Activated CD8-positive, alpha-beta memory T cell treated with anti-CD3 and anti-CD28 coated beads for 48 hours (primary cell): ENCODE measurements around the gene TXNDC5.
A peak's percentile ranks its signal among the peaks of the same experiment; 100 is the strongest.

Source experiments
- DNase-seq, 3 experiments: peaks; one replicate each; pipeline ENCODE4 v3.0.0-alpha.2; 2020; ENCODE audit warnings: low read depth in 2 of 3, low spot score in 2 of 3

Gene TXNDC5

GRCh38 chr6:7910654-7911344 is at the start of gene TXNDC5:
Gene TXNDC5, minus strand, starts transcription at chr6:7910788. Its CDS starts 12 bp downstream, at chr6:7910776.
- peak; percentile 35 to 54 (median 44) for DNase-seq

- DNase-seq, result no peak
Measured at GRCh38 chr6:7960141-7960540, 49.6 kb upstream of the TXNDC5 start.

GRCh38 chr6:7959453-7959852 is 48.9 kb upstream of the TXNDC5 start:
- no peak for DNase-seq

- no peak for DNase-seq
Measured at GRCh38 chr6:7958464-7958863, 47.9 kb upstream of the TXNDC5 start.

- DNase-seq, result no peak
Measured at GRCh38 chr6:7956257-7956656, 45.7 kb upstream of the TXNDC5 start.

GRCh38 chr6:7954477-7955200 is 44.1 kb upstream of the TXNDC5 start:
- no peak for DNase-seq

GRCh38 chr6:7953753-7954152 is 43.2 kb upstream of the TXNDC5 start:
- DNase-seq, result no peak

GRCh38 chr6:7939864-7940228 is 29.3 kb upstream of the TXNDC5 start:
- no peak for DNase-seq

GRCh38 chr6:7939184-7939863 is 28.7 kb upstream of the TXNDC5 start:
- no peak for DNase-seq

- no peak for DNase-seq
Measured at GRCh38 chr6:7938562-7939183, 28.1 kb upstream of the TXNDC5 start.

GRCh38 chr6:7933794-7934193 is 23.2 kb upstream of the TXNDC5 start:
- no peak for DNase-seq

- DNase-seq, result no peak
Measured at GRCh38 chr6:7932625-7933024, 22.0 kb upstream of the TXNDC5 start.

GRCh38 chr6:7924867-7925266 is 14.3 kb upstream of the TXNDC5 start:
- no peak for DNase-seq

- no peak for DNase-seq
Measured at GRCh38 chr6:7922596-7922995, 12.0 kb upstream of the TXNDC5 start.

- DNase-seq, result no peak
Measured at GRCh38 chr6:7921632-7922092, 11.1 kb upstream of the TXNDC5 start.

- no peak for DNase-seq
Measured at GRCh38 chr6:7921046-7921445, 10.5 kb upstream of the TXNDC5 start.

- DNase-seq, result no peak
Measured at GRCh38 chr6:7920425-7920824, 9.8 kb upstream of the TXNDC5 start.

- DNase-seq, result no peak
Measured at GRCh38 chr6:7919871-7920270, 9.3 kb upstream of the TXNDC5 start.

GRCh38 chr6:7918403-7918802 is 7.8 kb upstream of the TXNDC5 start:
- no peak for DNase-seq

- no peak for DNase-seq
Measured at GRCh38 chr6:7917729-7918128, 7.1 kb upstream of the TXNDC5 start.

GRCh38 chr6:7916959-7917358 is 6.4 kb upstream of the TXNDC5 start:
- no peak for DNase-seq
